Fibroblast of villous mesenchyme (primary cell): ENCODE measurements around the gene CBX4. TPM values are rescaled to one million over a fixed set of nuclear protein-coding genes. Genes with fewer than 3 reads are reported as not detected.

Experiments
- DNase-seq: peaks from one replicate; pipeline ENCODE4 v3.0.0-alpha.2; 2010; ENCODE audit warnings: low read depth
- H3K4me3 ChIP-seq: 2 replicates; pipeline ENCODE4 v1.5.1; 2011; ENCODE audit warnings: low read depth, mild to moderate bottlenecking, low read length
- total RNA-seq: library from RNA; depleted of rRNA; stranded (reverse); fragments of >200 nt; gene quantifications from 2 replicates; pipeline ENCODE4 v1.2.3, GENCODE V29; 2012
- TF ChIP-seq, protein P1 (sequence below): IDR thresholded peaks from 2 replicates; pipeline ENCODE4 v1.5.1; 2012; ENCODE audit warnings: low read depth, mild to moderate bottlenecking, low read length; ENCODE audit not compliant: insufficient read depth

Gene CBX4
- total RNA-seq, 1 donor: 13.0 TPM

DNA sequence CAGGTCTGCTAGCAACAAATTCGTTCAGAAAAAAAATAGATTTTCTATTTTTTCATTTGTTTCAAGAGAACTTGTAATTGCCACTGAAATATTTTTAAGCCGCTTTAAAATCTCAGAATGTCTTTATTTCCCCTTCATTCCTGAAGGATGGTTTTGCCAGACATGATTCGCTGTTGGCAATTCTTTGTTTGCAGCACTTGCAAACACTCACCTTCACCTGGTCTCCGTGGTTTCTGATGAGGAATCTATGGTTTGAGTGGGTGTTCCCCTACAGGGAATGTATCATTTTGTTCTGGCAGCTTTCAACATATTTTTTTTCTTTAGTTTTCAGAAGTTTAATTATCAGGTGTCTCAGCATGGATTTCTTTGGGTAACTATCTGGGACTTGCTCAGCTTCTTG lies 36.3 kb upstream of the CBX4 start:
- TF ChIP-seq, protein P1, sequence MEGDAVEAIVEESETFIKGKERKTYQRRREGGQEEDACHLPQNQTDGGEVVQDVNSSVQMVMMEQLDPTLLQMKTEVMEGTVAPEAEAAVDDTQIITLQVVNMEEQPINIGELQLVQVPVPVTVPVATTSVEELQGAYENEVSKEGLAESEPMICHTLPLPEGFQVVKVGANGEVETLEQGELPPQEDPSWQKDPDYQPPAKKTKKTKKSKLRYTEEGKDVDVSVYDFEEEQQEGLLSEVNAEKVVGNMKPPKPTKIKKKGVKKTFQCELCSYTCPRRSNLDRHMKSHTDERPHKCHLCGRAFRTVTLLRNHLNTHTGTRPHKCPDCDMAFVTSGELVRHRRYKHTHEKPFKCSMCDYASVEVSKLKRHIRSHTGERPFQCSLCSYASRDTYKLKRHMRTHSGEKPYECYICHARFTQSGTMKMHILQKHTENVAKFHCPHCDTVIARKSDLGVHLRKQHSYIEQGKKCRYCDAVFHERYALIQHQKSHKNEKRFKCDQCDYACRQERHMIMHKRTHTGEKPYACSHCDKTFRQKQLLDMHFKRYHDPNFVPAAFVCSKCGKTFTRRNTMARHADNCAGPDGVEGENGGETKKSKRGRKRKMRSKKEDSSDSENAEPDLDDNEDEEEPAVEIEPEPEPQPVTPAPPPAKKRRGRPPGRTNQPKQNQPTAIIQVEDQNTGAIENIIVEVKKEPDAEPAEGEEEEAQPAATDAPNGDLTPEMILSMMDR: no peak
- DNase-seq: no peak
- H3K4me3 ChIP-seq: no peak overlapping the region

DNA sequence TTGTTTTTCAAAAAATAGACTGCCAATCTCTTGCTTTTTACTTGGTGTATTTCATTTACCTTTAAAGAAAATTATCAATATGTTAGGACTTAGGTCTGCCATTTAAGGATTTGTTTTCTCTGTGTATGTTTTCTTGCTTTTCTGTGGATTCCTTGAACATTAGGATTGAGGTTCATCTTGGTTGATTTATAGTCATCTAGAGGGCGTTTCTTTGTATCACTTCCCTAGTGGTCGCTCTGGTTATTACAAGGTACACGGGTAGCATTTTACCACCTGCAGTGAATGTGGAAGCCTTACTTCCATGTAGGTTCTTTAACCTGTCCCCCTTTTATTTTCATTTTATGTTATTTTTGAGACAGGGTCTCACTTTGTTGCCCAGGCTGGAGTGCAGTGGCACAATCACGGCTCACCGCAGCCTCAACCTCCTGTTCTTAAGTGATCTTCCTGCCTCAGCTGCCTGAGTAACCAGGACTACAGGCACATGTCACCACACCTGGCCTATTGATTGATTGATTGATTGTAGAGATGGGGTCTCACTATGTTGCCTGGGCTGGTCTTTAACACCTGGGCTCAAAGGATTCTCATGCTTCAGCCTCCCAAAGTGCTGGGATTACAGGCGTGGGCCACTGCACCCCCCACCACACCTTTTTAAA lies 35.2 kb upstream of the CBX4 start:
- no peak overlapping the region for H3K4me3 ChIP-seq
- TF ChIP-seq, protein P1: peak; percentile 58
- peak; percentile 25 for DNase-seq

DNA sequence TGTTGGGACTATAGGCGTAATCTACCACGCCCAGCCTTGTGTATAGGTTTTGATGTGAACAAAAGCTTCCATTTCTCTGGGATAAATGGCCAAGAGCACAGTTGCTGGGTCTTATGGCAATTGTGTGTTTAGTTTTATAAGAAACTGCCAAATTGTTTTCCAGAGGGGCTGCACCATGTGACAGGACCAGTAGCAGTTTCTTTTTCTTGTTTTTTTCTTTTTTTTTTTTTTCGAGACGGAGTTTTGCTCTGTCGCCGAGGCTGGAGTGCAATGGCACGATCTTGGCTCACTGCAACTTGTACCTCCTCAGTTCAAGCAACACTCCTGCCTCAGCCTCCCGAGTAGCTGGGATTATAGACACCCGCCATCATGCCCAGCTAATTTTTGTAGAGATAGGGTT lies 34.3 kb upstream of the CBX4 start:
- no peak overlapping the region for H3K4me3 ChIP-seq
- no peak for DNase-seq
- TF ChIP-seq, protein P1: no peak

DNA sequence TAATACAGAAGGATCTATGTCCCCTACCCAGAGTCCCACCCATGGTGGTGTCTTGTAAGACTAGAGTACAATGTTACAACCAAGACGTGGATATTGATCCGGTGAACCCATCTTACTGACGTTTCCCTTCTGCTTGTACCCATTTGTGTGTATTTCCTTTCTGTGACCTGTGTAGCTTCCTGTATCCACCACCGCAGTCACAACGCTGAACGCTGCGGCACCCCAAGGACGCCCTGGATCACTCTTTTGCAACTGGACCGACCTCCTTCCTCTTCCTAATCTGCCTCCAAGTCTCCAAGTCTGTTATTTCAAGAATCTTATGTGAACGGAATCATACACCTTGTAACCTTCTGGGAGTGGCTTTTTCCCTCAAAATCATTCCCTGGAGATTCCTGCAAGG lies 33.5 kb upstream of the CBX4 start:
- no peak overlapping the region for H3K4me3 ChIP-seq
- TF ChIP-seq, protein P1: no peak
- no peak for DNase-seq

DNA sequence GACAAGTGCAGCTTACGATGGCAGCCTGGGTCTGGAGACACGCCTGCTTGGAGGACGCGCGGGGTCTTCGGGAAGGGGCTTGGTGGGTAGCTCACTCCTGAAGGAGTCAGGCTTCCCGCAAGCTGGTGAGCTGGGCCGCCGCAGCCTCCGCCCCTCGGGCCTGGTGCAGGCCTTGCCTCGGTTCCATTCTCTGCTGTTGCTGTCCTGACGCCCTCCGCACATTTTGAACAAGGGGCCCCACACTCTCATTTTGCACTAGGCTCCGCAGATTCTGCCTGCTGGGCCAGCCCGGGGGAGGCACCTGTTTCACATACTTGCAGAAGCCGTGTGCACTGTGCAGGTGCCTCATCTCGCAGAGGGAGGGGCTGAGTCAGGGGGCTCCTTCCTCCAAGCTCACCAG lies 31.9 kb upstream of the CBX4 start:
- H3K4me3 ChIP-seq: no peak overlapping the region
- no peak for DNase-seq
- TF ChIP-seq, protein P1: no peak

DNA sequence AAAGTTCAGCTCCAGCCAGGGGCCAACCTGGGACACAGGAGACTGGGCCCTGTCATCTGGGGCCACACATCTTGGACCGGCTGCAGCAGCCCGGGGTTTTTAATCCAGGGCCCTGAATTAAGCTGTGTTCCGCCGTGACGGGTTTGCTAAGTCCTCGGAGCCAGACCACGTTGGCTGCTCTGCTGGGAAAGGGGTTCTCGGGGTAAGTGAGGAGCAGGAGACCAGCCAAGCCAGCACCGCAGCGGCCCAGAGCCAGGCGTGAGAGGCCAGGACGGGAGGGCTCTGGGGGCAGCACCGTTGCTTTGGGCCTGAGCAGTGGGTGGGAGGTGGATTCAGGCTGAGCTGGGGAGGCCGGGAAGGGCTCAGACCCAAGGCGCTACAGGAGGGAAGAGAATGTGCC lies 31.3 kb upstream of the CBX4 start:
- TF ChIP-seq, protein P1: no peak
- H3K4me3 ChIP-seq: no peak overlapping the region
- DNase-seq: no peak
